Neuronal stem cell (in vitro differentiated cells): ENCODE results near the gene PAX2.

Experiments used
- DNase-seq: peaks from one replicate; pipeline ENCODE4 v3.0.0-alpha.2; 2013; ENCODE audit warnings: low spot score
- H2AFZ ChIP-seq: one replicate; pipeline ENCODE4 v1.6.1; 2013; ENCODE audit warnings: mild to moderate bottlenecking, low read length, inconsistent platforms
- H2AK5ac ChIP-seq: 2 replicates; pipeline ENCODE4 v1.6.1; 2013; ENCODE audit warnings: low read depth, mild to moderate bottlenecking, inconsistent platforms, low read length, moderate library complexity, mixed read lengths
- H2BK120ac ChIP-seq: 2 replicates; pipeline ENCODE4 v1.6.1; 2013; ENCODE audit warnings: low read depth, mild to moderate bottlenecking, inconsistent platforms, low read length, moderate library complexity, mixed read lengths
- H2BK12ac ChIP-seq: one replicate; pipeline ENCODE4 v1.6.1; 2013; ENCODE audit warnings: low read length, inconsistent platforms
- H2BK15ac ChIP-seq: 2 replicates; pipeline ENCODE4 v1.6.1; 2013; ENCODE audit warnings: mild to moderate bottlenecking, low read length, inconsistent platforms, mixed read lengths
- H2BK5ac ChIP-seq: one replicate; pipeline ENCODE4 v1.6.1; 2013; ENCODE audit warnings: inconsistent platforms, mild to moderate bottlenecking, low read length, moderate library complexity
- H3K14ac ChIP-seq: one replicate; pipeline ENCODE4 v1.6.1; 2013; ENCODE audit warnings: low read length, inconsistent platforms
- H3K18ac ChIP-seq: 2 replicates; pipeline ENCODE4 v1.6.1; 2013; ENCODE audit warnings: low read length, inconsistent platforms
- H3K23ac ChIP-seq: 2 replicates; pipeline ENCODE4 v1.6.1; 2013; ENCODE audit warnings: low read depth, mild to moderate bottlenecking, mixed read lengths, low read length, inconsistent platforms; ENCODE audit not compliant: poor library complexity
- H3K27ac ChIP-seq: replicated peaks from 3 replicates; pipeline ENCODE4 v1.5.1; 2013; ENCODE audit warnings: low read length, inconsistent platforms
- H3K27me3 ChIP-seq, 3 experiments: 2 replicates each; pipeline ENCODE4 v1.6.1; 2013; ENCODE audit warnings: low read length in 3 of 3, mild to moderate bottlenecking in 2 of 3, inconsistent platforms in 1 of 3, low read depth in 1 of 3, mixed read lengths in 1 of 3, moderate library complexity in 1 of 3; ENCODE audit not compliant: control insufficient read depth in 3 of 3, insufficient read depth in 3 of 3
- H3K36me3 ChIP-seq, 2 donors: replicated peaks in 1 of 2; 2 replicates each; pipeline ENCODE4 v1.6.1; 2013; ENCODE audit warnings: low read length in 2 of 2; ENCODE audit not compliant: control insufficient read depth in 2 of 2, insufficient read depth in 2 of 2
- H3K4ac ChIP-seq: 2 replicates; pipeline ENCODE4 v1.6.1; 2013; ENCODE audit warnings: inconsistent platforms, mild to moderate bottlenecking, low read length, moderate library complexity
- H3K4me1 ChIP-seq, 2 donors: 1 replicate in 1 of 2; 2 replicates in 1 of 2; pipeline ENCODE4 v1.6.1; 2013; ENCODE audit warnings: low read length in 2 of 2, low read depth in 1 of 2; ENCODE audit not compliant: control insufficient read depth in 2 of 2, insufficient read depth in 1 of 2
- H3K4me2 ChIP-seq: one replicate; pipeline ENCODE4 v1.6.1; 2013; ENCODE audit warnings: mild to moderate bottlenecking, low read length, inconsistent platforms; ENCODE audit not compliant: insufficient read depth, poor library complexity, severe bottlenecking
- H3K4me3 ChIP-seq, 2 donors: 2 replicates each; pipeline ENCODE4 v1.5.1; 2013; ENCODE audit warnings: low read length in 2 of 2, mild to moderate bottlenecking in 2 of 2, inconsistent platforms in 1 of 2, moderate library complexity in 1 of 2
- H3K79me1 ChIP-seq: one replicate; pipeline ENCODE4 v1.6.1; 2013; ENCODE audit warnings: low read depth, mild to moderate bottlenecking, inconsistent platforms, low read length, moderate library complexity
- H3K9ac ChIP-seq: one replicate; pipeline ENCODE4 v1.6.1; 2013; ENCODE audit warnings: mild to moderate bottlenecking, low read depth, low read length, inconsistent platforms; ENCODE audit not compliant: poor library complexity
- H3K9me3 ChIP-seq, 2 donors: replicated peaks in 1 of 2; 2 replicates each; pipeline versions ENCODE3 to v1.6.1; 2013; ENCODE audit warnings: low read length in 2 of 2, mild to moderate bottlenecking in 2 of 2, inconsistent platforms in 1 of 2, low read depth in 1 of 2, mixed read lengths in 1 of 2, moderate library complexity in 1 of 2; ENCODE audit not compliant: control insufficient read depth in 2 of 2, insufficient read depth in 1 of 2
- H4K8ac ChIP-seq: one replicate; pipeline ENCODE4 v1.6.1; 2013; ENCODE audit warnings: low read depth, mild to moderate bottlenecking, inconsistent platforms, low read length, moderate library complexity
- H4K91ac ChIP-seq: one replicate; pipeline ENCODE4 v1.6.1; 2013; ENCODE audit warnings: low read length, low read depth, mild to moderate bottlenecking, inconsistent platforms; ENCODE audit not compliant: poor library complexity
- WGBS, 2 donors: extraction: QIAGEN DNeasy Blood & Tissue Kit; methylation state at CpG; one replicate each; pipeline ENCODE4 v1.1.7; 2013; ENCODE audit warnings: missing lambda C conversion rate in 2 of 2, mixed read lengths in 1 of 2; ENCODE audit not compliant: insufficient read length in 2 of 2, insufficient replicate concordance in 1 of 2; ENCODE audit errors: extremely low coverage in 2 of 2; 5-methylcytosine and 5-hydroxymethylcytosine counted together

Gene PAX2

GRCh38 chr10:100760726-100761125, 15.3 kb downstream of the PAX2 start:
- Histone ChIP-seq H3K36me3 (no peaks in the 10 kb centered on the region), H2BK5ac (no peak overlapping the region), H2BK15ac (no peak overlapping the region), H2AFZ (no peak overlapping the region), H3K9me3 (no peaks in the 10 kb centered on the region), H3K18ac (no peak overlapping the region), H2BK12ac (no peak overlapping the region), H4K91ac (no peak overlapping the region), H3K79me1 (no peaks in the 10 kb centered on the region), H3K27me3 (peaks cover 0 to 78% (median 15%) of the 10 kb centered on the region in 3 experiments), H3K4me1 (no peaks in the 10 kb centered on the region), H3K14ac (no peak overlapping the region), H3K4ac (no peak overlapping the region), H4K8ac (no peak overlapping the region), H3K23ac (no peak overlapping the region), H3K27ac (no peak overlapping the region), H3K9ac (no peak overlapping the region), H2BK120ac (no peak overlapping the region), H3K4me2 (no peak overlapping the region), H3K4me3 (no peak overlapping the region), H2AK5ac (no peak overlapping the region)
- no CpG with 5 or more reads among the region's 5 CpGs for WGBS, 2 donors
- no peak for DNase-seq

- Histone ChIP-seq H2BK5ac (no peak overlapping the region), H2BK120ac (no peak overlapping the region), H3K23ac (no peak overlapping the region), H3K36me3 (no peaks in the 10 kb centered on the region), H3K4me3 (no peak overlapping the region), H3K14ac (no peak overlapping the region), H2AFZ (no peak overlapping the region), H4K8ac (no peak overlapping the region), H3K27ac (no peak overlapping the region), H4K91ac (no peak overlapping the region), H3K9me3 (no peaks in the 10 kb centered on the region), H3K9ac (no peak overlapping the region), H3K27me3 (peaks cover 0 to 78% (median 12%) of the 10 kb centered on the region in 3 experiments), H2BK12ac (no peak overlapping the region), H3K18ac (no peak overlapping the region), H2AK5ac (no peak overlapping the region), H3K4me2 (no peak overlapping the region), H3K4ac (no peak overlapping the region), H3K79me1 (no peaks in the 10 kb centered on the region), H3K4me1 (no peaks in the 10 kb centered on the region), H2BK15ac (no peak overlapping the region)
- DNase-seq = no peak
- no CpG with 5 or more reads among the region's 7 CpGs for WGBS, 2 donors
Measured at GRCh38 chr10:100761191-100761590, 15.8 kb downstream of the PAX2 start.

DNA sequence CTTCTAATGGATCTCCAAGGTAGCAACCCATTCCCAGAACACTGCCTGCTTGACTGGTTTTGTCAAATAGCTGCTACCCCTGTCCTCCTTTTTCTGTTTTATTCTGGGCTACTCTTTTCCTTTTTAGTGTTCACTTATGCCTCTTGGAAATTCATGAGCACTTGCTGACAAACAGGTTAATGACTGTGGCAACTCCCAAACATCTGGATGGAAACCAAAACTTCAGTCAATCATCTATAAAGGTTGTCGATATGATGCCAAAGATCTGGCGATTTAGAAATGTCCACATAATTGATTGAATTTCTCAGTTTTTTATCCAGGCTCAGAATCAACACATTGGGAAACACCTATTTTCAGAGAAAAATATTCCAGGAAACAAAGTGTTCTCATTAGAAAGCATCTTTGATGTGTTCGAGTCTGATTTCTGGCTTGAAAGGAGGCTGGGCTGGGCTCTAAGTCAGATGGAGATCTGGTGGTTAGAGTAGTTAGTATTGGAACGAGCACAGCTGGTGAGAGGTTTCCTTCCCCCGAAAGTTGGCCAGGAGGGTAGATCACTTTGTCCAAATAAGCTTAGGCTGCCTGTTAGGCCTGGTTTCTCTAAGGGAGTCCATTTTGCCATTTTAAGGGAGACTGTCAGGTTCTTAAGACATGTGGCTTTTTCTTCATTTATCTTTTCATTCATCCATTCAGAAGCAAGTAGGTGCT, 17.8 kb downstream of the PAX2 start:
- no CpG with 5 or more reads among the region's 5 CpGs for WGBS, 2 donors
- H3K9me3 ChIP-seq = no peaks in the 10 kb centered on the region
- H3K4ac ChIP-seq = no peak overlapping the region
- no peak overlapping the region for H3K27ac ChIP-seq
- no peak overlapping the region for H4K91ac ChIP-seq
- no peak for DNase-seq
- H3K4me2 ChIP-seq = no peak overlapping the region
- H2BK120ac ChIP-seq = no peak overlapping the region
- H2BK15ac ChIP-seq = no peak overlapping the region
- peaks cover 0 to 76% (median 12%) of the 10 kb centered on the region in 3 experiments for H3K27me3 ChIP-seq
- no peaks in the 10 kb centered on the region for H3K79me1 ChIP-seq
- H2BK12ac ChIP-seq = no peak overlapping the region
- no peak overlapping the region for H3K9ac ChIP-seq
- no peak overlapping the region for H3K23ac ChIP-seq
- H3K4me3 ChIP-seq = no peak overlapping the region
- H3K4me1 ChIP-seq = no peaks in the 10 kb centered on the region
- H3K36me3 ChIP-seq = no peaks in the 10 kb centered on the region
- no peak overlapping the region for H3K18ac ChIP-seq
- no peak overlapping the region for H4K8ac ChIP-seq
- no peak overlapping the region for H2BK5ac ChIP-seq
- H2AK5ac ChIP-seq = no peak overlapping the region
- H2AFZ ChIP-seq = no peak overlapping the region
- no peak overlapping the region for H3K14ac ChIP-seq

GRCh38 chr10:100766693-100767421, 21.5 kb downstream of the PAX2 start:
- DNase-seq = no peak
- Histone ChIP-seq H3K36me3 (no peaks in the 10 kb centered on the region), H3K18ac (no peak overlapping the region), H3K4me2 (no peak overlapping the region), H3K9me3 (no peaks in the 10 kb centered on the region), H3K79me1 (no peaks in the 10 kb centered on the region), H4K8ac (no peak overlapping the region), H3K4me1 (no peaks in the 10 kb centered on the region), H3K4ac (no peak overlapping the region), H2BK120ac (no peak overlapping the region), H3K27ac (no peak overlapping the region), H3K9ac (no peak overlapping the region), H3K27me3 (peaks cover 0 to 42% (median 0%) of the 10 kb centered on the region in 3 experiments), H3K4me3 (peak overlapping the region in 1 of 2 donors; percentile 27), H3K23ac (no peak overlapping the region), H3K14ac (no peak overlapping the region), H2BK12ac (no peak overlapping the region), H4K91ac (no peak overlapping the region), H2BK15ac (no peak overlapping the region), H2BK5ac (no peak overlapping the region), H2AK5ac (no peak overlapping the region), H2AFZ (no peak overlapping the region)
- WGBS, 2 donors = no CpG with 5 or more reads among the region's 10 CpGs
